Retinal pigment epithelial cell (primary cell): ENCODE data around the gene RPL31.

Experiments
- DNase-seq: peaks from one replicate; pipeline ENCODE4 v3.0.0-alpha.2; 2010; ENCODE audit warnings: low read depth
- H3K4me3 ChIP-seq: 2 replicates; pipeline ENCODE4 v1.5.1; 2011; ENCODE audit warnings: mild to moderate bottlenecking, low read length, control low read depth, moderate library complexity
- TF ChIP-seq, protein P1 (sequence below): conservative IDR thresholded peaks from 2 replicates; pipeline ENCODE4 v1.5.1; 2011; ENCODE audit warnings: low read depth, low read length, control low read depth, inconsistent platforms

The RPL31 gene

GRCh38 chr2:101001691-101002561 lies at the start of gene RPL31:
TSS of gene RPL31 (plus strand) at chr2:101002289. CDS start at chr2:101002702, 413 bp downstream.
- TF ChIP-seq, protein P1, sequence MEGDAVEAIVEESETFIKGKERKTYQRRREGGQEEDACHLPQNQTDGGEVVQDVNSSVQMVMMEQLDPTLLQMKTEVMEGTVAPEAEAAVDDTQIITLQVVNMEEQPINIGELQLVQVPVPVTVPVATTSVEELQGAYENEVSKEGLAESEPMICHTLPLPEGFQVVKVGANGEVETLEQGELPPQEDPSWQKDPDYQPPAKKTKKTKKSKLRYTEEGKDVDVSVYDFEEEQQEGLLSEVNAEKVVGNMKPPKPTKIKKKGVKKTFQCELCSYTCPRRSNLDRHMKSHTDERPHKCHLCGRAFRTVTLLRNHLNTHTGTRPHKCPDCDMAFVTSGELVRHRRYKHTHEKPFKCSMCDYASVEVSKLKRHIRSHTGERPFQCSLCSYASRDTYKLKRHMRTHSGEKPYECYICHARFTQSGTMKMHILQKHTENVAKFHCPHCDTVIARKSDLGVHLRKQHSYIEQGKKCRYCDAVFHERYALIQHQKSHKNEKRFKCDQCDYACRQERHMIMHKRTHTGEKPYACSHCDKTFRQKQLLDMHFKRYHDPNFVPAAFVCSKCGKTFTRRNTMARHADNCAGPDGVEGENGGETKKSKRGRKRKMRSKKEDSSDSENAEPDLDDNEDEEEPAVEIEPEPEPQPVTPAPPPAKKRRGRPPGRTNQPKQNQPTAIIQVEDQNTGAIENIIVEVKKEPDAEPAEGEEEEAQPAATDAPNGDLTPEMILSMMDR = no peak
- peak; percentile 91 for DNase-seq
- H3K4me3 ChIP-seq = peak within 1 kb of the TSS; percentile 96

DNA sequence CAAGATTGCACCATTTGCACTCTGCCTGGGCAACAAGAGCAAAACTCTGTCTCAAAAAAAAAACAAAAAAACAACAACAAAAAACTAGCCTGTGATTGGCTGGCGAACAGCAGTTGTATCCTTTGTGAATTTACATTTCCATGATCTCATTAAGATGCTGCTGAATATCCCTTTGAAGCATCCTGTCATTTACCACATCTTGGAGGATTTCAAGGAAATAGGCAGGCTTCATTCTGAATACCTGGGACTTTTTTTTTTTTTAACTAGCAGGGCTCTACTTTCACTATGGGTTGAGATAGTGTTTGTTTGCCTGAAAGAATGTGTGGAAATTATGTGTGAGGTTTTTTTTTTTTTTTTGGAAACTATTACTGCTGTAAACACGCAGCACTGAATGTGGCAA lies 49.6 kb upstream of the RPL31 start:
- no peak for DNase-seq
- TF ChIP-seq, protein P1 = no peak
- no peak overlapping the region for H3K4me3 ChIP-seq

DNA sequence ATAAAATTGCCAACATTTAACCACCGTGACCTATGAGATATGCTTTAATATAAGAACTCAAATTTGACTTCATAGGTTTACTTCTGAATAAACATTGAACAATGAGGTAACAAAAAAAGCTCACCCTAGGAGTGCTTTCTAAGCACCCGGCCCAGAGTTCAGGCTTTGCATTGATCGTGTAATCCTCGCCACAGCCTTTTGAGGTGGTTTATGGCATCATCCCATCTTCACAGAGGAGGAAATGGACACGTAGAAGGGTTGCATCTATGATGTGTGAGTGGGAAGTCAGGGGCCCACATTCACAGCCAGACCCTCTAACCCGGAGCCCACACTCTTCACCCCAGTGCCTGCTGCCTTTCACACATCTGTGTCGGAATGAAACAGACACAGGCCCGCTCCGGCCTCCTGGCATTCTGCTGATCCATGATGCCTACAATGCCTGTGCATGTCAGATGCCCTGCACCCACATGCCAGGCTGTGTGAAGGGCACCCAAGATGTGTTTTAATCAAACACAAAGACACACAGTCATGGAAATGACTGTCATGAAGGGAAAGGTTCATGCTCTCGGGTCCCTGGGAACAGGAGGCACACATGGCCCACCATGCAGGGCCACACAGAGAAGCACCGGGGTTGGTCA lies 48.6 kb upstream of the RPL31 start:
- H3K4me3 ChIP-seq = no peak overlapping the region
- TF ChIP-seq, protein P1 = no peak
- no peak for DNase-seq

DNA sequence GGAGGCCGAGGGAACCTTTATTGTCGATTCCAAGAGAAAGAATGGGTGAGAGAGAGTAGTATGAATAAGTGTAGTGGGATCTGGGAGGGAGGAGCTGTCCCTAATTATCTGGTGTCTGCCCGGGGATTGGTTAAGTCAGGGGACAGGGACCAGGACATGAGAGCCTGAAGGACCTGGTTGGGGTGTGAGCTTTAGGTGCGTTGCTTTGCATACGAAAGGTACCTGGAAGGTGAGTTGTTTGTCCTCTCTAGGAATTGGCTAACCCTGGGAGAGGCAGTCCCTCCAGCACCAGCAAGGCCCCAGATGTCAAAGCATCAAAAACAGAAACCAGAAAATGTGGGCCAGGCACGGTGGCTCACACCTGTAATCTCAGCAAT lies 48.1 kb upstream of the RPL31 start:
- no peak for DNase-seq
- no peak overlapping the region for H3K4me3 ChIP-seq
- TF ChIP-seq, protein P1 = no peak

DNA sequence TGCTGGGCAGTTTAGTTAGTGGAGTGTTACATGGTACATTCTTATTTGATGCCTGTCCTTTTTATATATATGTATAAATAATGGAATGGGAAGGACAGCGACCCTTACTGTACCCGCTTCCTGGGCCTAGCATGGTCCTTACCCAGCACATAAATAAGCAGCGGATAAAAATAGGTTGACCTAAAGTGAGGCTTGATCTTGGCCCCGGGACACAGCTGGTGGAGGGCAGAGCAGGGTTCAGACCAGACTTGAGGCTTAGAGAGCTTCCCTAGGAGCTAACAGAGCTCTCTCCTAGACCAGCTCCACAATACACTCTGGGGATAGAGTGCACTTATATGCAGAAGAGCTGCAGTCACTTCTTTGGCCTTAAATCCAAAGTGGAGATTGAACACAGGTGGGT lies 46.9 kb upstream of the RPL31 start:
- TF ChIP-seq, protein P1 = no peak
- no peak for DNase-seq

GRCh38 chr2:100956081-100956480 lies 46.0 kb upstream of the RPL31 start:
- DNase-seq = no peak
- TF ChIP-seq, protein P1 = no peak

More for the DNA sequence above, 46.9 kb upstream of the RPL31 start:
- H3K4me3 ChIP-seq = no peak overlapping the region

More at GRCh38 chr2:100956081-100956480, 46.0 kb upstream of the RPL31 start:
- no peak overlapping the region for H3K4me3 ChIP-seq
